ENCODE measurements around the gene ZSCAN2.

DNA sequence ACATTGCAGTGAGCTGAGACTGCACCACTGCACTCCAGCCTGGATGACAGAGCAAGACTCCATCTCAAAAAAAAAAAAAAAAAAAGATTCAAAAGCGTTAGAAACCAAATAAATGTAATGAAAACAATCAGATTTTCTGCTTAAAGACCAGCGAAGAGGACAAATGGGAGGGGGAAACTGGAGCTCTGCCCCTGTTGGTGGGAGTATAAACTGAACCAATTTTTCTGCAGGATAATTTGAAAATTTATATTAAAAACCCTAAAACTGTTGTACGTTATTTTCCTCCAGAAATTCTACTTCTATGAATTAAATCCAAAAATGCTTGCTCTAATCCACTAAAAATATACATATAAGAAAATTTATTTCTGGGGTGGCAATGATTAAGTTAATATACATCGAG lies 25.3 kb upstream of the ZSCAN2 start:
- TF ChIP-seq RAD21 (IDR thresholded peaks at IDR 0.05; ENCODE audit: insufficient read depth, low read depth, low read length), result no peak
- no peak for TF ChIP-seq CBFB (IDR thresholded peaks at IDR 0.05; ENCODE audit: low read depth)
- TF ChIP-seq BHLHE40 (IDR thresholded peaks at IDR 0.05; ENCODE audit: borderline replicate concordance in 1 of 2, low read depth in 2 of 2, low read length in 1 of 2), result no peak

Data from GM12878 (cell line).